GM21737 (cell line): ENCODE results near the gene PSMB7.

Experiments used
- ATAC-seq: cut with Tn5 transposase; IDR thresholded peaks from one replicate; pipeline ENCODE4 v1.9.1; 2021; ENCODE audit warnings: mild to moderate bottlenecking, moderate library complexity; ENCODE audit not compliant: unreplicated experiment

Gene PSMB7

DNA sequence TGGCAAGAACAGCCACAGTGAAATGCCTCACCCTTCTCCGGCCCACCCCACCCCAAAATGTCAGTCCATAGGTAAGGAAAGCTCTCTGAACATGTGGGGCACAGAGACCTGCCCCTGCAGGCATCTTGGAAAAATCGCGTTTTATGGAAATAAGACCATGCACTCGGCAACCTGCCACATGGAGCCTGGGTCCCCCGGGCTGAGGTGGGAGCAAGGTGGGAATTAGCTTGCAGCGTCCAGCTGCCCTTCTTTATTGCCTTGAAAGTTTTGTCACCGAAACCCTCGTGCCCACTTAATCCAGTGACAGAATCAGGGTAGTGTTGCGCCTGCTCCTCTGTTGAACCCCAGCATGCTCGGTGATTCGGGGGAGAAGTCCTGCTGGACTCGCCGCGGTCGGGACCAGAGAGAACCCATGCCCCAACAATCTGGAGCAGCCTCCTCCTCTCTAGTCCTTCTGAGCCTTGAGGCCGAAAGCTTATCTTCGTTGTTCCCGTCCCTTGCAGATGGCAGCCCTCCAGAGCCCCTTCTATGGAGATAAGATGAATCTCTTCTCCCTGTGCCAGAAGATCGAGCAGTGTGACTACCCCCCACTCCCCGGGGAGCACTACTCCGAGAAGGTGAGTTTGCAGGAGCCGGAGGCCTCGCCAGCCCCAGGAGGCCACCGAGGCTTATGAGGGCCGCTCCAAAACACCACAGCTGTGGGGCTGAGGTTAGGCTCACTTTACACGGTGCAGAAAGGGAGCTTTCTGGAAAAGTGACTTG lies 67.9 kb downstream of the PSMB7 start:
- no peak for ATAC-seq

DNA sequence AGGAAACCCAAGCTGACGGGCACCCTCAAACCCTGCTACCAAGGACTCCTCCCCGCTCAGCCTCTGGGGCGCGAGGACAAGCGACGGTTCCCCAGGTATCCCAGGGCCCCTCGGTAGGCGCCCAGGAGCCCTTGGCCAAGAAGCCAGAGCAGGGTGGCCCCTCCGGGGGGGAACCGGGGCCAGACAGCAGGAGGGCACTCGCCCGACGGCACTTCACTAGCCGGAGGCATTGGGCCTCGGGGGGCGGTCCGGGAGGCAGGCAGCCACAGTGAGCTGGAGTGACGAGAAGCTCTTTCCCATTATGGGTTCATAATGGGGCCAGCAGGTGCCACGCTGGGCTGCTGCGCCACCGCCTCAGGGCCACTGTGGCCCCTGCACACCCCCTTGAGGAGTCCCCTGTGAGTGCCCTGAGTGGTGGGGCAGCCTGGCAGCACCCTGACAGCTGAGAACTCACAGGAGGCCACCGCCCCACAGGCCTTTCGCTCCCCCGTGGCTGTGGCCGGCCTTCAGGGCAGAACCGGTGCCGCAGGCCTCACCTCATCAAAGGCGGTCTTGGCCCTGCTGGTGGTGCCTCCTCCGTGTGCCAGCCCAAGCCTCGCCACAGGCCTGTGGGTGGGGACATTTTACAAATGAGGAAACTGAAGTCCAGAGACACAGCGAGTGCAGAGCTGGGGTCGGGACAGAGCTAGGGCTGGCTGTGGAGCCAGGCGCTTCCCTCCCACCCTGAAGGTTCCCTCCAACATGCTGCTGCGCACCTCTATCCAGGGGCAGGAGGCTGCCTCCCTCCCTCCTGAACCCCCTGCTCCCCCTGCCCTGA lies 68.7 kb downstream of the PSMB7 start:
- no peak for ATAC-seq

DNA sequence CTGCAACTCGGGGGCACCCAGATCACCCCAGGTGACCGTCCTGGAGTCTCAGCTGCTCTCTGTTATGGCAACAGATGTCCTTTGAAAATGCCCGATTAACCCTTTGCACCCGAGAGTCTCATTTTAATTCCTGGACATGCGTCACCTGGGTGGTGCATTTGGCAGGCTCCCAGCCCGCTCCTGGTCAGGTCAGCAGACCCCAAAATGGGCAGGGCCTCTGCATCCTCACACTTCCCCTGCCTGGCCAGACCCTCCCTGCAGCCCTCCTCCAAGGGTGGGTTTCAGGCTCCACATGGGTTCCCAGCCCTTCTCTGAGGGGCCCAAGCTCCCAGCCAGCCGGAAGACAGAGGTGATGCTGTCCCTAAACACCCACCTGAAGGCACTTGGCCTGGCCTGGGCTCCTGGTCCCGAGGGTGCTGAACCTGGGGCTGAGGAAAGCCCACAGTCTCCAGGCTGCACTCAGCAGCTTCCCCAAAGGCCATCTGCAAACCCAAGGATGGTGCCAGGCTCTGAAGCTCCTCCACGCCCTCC lies 69.4 kb downstream of the PSMB7 start:
- ATAC-seq = no peak

DNA sequence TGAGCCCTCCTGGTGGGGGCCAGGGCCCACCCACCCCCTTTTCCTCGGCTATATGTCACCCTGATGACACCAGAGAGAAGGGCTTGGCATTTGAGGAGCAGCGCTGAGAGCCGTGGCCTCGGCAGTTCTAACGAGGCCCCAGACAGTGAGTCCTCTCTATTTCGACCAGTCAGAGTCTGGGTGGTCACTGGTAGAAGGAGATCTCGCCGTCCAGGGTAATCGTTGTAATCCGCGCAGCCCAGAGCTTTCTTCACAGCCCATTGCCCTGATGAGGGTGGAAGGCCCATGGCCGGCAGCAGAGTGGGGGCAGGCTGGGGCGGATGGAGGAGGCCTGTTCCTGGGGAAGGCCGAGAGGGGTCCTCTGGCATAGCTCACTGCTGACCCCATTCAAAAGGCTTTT lies 70.2 kb downstream of the PSMB7 start:
- ATAC-seq = no peak

DNA sequence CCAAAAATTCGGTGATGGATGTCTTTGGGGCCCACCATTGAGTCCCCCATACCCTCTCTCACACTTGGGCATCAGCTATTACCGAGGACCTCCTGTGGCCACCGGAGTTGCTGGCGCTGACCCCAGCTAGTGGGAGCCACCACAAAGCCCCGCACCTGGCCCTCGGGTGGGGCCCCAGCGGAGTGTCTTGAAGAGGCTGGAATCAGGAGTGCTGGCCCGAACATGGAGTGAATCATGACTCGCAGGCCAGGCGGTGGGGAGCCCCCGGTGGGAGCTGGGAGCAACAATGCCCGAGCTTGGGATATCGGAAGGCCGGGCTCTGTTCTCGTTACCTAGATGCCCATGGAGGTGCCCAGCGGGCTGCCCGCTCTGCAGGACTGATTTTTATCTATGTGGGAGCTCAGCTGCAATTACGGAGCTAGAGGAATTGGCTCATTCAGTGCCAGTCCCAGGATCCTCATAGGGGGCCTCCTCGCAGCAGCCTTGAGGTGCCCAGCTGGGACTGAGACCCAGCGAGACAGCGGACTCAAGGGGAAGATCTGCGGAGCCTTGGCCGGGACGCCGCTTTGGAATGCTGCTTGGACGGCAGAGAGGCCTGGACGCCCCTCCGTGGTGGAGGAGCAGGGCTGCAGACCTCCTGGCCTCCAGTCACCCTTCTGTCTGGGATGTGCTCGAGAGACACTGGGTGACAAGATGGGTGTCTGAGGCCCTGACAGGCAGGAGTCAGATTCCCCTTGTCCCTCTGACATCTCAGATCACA lies 70.8 kb downstream of the PSMB7 start:
- ATAC-seq = no peak

DNA sequence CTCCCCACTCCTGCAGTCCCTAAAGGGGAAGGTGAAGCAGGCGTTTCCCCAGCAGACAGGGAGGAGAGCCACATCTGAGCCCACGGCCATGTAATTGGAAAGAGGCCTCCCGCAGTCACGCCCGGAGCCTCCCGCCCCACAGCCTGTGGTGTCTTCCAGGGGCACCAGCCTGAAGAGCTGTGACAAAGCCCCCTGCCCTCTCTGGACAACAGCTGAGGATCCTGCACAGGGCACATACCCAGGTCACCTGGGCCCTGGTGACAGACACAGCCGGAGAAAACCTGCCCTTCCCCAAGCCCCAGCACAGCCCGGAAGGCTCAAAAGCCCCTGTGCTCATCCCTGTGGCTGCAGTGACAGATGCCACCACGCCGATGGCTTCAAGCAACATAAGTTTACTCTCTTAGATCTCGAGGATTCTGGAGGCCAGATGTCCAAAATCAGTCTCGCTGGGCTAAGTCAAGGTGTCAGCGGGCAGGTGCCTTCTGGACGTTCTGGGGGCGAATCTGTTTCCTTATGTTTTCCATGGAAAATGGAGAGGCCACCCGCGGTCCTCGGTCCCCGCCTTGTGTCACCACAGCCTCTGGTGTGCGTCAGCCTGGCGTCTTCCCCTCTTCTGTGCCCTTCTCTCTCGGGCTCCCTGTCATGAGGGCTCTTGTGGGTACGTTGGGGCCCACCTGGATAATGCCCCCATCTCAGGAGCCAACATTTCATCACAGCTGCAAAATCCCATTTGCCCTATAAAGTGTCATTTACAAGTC lies 71.5 kb downstream of the PSMB7 start:
- no peak for ATAC-seq

DNA sequence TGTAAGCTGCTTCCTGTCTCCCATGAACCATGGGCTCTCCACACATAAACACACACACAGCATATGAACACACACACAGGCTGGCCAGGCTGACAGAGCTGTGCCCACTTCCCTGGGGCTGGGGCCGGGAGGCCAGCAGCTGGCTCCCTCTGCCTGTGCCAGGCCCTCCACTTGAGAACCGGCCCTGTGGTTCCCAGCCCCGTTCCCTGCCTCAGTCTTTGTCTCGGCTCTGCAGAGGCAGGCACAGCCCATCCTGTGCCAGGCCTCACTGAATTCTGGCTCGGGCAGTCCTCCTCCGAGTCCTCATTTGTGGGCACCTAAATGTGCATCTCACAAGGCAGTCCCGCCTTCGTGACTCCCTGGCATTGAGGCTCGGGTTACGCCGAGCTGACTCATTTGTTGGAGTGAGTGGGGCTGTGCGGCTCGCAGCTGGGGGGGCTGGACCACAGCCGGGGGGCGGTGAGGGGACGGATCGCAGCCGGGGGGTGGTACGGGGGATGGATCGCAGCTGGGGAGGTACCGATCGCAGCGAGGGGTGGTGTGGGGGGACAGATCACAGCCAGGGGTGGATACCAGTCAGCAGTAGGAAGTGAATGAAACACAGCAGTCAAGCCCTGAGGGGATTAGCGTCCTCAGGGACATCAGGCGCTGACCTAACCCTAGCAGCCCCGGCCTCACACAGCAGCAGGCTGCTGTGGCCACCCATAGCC lies 72.3 kb downstream of the PSMB7 start:
- no peak for ATAC-seq

DNA sequence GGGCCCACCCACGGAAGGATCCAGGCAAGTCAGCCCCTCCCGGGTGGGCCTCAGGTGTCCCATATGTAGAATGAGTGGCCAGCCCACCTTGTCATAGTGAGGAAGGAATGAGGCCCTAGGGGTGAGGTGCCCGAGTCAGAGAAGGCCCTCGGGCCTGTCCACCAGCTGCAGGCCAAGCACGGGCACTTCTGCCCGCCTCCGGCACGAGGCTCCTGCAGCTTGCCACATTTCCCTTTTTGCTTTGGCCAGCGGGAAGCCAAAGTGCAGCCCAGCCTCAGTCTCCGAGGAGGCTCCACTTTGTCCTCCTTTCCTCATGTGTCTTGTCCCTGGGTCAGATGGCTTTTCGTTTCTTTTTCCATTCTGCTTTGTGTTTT lies 72.9 kb downstream of the PSMB7 start:
- no peak for ATAC-seq

DNA sequence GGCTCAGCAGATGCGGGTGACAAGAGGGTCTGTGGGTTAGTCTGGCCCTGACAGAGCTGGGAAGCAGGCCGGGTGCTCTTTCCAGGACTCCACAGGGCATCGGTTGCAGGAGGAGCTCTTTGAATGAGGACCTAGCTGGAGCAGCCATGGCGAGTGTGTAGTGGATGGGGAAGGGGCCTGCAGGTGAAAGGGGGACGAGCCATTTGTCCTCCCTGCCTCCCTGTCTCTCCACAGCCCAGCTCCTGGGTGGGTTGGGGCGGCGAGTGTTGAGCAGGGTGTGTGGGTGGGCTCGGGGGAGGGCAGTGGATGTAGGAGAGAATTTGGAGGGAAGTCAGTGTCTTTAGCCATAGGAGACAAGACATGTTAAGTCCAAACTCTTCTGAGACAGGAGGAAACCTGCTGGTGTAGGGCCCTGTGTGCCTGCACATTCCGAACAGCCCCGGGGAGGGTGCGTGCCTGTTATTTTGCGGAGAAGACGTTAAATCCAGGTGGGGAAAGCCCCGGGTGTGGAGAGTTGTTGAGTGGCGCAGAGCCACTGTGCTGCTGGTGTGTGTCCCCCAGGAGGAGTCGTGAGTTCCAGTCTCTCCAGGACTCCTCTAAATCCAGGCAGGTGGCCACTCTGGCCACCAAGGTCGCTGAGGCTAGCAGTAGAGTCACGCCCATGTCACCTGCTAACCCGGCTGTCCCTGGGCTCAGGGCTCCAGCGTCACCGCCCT lies 73.6 kb downstream of the PSMB7 start:
- no peak for ATAC-seq

DNA sequence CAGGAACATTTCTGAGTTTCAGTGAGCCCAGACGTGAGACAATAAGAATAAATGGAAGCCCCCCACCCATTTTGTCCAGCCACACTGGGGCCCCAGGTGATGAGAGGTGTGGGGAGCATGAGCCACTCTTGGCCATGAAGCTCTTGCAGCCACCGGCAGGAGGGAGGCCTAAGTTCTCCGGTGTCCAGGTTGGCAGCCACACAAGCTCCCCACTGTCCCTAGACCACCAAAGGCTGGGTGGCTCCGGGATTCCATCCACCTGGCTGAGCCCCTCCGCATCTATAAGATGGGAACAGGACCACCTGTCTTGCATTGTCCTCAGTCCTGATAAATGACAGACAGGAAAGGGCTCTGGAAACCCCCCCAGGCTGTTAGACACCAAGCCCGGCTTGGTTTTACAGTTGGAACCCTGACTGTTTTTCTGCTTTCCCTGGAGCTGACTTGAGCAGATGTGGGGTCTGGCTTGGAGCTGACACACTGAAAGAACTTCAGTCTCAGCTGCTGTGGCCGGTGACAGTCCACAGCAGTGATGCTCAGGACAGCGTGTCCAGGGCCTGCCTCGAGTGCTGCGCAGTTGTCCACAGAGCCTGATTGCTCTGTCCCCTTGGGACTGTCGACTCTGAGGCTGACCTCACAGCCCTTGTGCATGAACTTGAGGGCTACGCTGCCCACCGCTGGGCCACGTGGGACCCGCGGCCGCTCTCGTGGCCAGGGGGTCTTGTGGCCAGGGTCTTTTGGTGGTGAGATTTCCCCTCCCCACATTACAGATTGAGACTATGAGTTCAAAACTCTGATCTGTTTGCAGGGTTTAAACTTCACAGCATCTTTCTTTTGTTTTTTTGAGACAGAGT lies 74.8 kb downstream of the PSMB7 start:
- no peak for ATAC-seq

DNA sequence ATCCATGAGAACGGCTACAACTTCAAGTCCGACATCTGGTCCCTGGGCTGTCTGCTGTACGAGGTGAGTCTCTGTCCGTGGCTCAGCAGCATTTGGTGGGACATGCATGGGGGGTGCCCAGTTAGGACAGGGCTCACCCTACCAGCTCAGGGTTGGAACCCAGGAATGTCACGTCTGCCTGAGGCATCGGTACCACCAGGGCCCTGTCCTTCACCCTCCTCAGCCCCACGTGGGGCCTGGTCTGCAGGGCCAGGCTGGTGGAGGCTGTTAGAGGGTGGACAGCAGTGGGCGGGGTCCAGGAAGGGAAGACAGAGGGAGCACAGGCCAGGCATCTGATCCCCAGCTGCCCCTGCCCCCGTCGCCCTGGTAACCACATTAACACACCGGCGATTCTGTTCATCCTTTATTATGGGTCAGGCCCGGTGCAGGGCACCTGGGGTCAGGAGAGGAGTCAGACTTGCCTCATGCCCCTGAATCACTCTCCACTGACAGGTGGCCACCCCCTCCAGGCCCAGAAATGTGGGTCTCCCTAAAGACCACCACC lies 75.6 kb downstream of the PSMB7 start:
- ATAC-seq = no peak

DNA sequence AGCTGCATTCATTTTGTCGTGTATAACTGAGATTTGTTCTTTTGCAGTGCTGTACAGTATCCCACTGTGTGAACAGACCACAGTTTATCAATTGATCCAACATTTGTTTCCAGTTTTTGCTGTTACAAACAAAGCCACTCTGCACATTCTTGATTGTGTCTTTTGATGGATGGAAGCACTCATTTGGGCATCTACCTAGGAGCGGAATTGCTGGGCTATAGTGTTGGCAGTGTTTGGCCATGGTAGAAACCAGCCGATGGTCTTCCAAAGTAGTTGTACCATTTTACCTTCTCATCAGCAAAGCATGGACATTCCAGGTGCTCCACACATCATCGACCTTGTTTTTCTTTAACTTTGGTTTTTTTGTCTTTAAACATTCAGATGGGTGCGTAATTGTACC lies 77.7 kb downstream of the PSMB7 start:
- ATAC-seq = no peak

DNA sequence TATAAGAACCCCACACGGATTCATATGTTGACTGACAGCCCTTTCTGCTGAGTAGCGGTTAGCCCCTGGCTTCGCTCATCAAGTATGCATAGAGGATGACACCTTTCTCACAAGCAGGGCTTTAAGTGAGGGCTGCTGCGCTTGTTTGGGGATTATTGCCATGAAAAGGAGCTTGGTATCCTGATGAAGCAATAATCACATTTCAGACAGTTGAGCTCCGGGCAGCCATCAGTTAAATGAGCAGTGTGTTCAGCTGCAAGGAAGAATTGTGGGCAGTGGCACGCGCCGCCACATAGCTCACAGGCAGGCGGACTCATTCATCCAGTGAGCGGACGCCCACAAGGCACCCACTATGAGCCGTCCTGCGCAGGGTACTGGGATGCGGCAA lies 79.9 kb downstream of the PSMB7 start:
- ATAC-seq = no peak

DNA sequence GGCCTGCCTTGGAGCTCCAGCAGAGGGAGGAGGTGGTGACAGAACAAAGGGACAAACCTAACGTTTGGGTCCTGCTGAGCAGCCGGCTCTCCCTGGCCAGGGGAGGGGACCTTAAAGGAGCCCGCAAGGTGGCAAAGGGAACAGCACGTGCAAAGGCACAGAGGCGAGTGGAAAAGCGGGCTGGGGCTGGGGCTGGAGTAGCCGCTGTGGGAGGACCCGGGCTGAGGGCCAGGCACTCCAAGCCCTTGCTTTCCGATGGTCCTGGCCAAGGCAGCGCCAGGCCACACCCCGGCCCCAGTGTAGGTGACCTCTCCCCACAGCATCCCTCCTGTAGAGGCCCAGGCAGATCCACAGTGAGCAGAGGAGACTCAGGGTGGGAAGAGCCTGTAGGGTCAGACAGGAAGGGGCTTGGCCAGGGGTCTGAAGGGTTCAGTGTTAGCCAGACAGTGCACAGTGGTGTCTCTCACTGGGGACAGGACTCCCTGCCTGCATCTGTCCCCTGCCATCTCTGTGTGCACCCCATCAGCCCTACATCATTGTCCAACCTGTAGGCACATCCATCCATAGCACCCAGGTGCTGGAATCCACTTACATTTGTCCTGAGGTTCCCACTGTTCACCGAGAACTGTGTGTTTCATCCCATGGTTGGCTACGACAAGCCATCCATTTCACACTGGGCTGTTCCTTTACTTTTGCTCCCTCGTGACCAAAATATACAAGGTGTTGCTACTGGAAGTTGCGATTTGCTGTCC lies 80.5 kb downstream of the PSMB7 start:
- ATAC-seq = no peak

DNA sequence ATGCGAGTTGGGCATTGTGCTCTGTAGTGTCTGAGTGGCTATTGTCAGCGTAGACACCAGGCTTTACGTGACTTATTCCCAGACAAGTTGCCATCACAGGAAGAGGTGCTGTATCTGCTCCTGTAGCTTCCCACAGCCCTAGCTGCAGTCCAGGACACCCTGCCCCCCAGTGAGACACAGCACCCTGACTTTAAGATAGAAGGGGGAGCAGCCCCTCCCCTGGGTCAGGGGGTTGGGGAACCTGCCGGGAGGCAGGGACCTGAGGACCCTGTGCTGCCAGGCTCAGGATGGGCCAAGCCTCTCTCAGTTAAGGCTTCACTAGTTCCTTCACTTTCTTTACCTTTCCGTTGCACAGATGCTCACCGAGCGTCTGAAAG lies 82.1 kb downstream of the PSMB7 start:
- no peak for ATAC-seq

DNA sequence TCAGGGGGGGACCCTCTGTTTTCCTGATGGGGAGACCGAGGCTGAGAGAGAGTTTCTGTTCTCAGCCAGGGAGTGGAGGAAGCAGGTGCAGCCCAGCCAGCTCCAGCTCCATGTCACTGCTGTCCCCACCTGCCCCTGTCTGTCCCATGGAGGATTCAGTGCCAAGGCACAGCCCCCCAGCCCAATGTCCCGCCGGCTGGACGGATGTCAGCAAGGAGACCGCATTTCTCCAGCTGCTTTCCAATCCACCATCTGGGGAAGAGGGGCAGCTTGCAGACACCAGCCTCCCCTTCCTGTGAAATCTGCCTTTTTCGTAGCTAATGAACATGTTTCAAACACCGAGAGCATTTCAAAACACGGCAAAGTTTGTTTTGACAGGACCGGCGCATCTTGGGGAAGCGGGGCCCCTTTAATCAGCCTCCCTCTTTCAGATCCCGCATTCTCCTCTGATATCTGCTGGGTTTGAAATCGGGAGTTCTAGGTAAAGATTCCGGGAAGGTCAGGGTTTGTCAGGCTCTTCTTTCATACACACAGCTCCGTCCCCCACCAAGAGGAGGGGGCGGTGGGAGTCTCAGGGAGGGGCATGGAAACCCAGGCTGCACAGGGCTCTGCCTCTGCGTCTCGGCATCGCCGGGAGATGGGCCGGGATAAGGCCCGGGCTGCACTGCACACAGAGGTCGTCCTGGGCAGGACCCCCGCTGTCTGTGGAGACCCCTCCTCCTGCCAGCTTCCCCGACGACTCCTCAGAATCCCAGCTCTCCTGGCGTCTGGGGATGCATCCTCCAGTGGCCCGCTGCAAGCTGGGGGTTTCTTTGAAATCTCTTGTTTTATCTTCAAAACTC lies 82.7 kb downstream of the PSMB7 start:
- ATAC-seq = no peak

DNA sequence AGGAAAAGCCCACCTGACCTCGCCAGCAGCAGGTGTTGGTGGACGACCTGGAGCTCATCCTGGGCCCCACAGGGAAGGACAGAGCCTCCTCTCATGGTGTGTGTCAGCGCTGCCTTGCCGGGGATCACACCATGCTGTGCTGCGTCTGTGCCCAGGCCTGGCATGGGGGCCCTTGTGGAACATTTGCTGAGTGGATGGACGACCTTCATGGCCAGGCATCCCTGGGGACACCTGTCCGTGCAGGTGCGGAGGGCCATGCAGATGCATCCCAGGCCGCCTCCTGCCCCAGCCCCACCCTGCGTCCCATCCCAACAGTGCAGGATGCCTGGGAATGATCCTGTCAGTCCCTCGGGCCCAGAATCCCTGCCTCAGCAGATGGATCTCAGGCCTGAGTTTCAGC lies 83.7 kb downstream of the PSMB7 start:
- no peak for ATAC-seq
